ENCODE data around the gene MYD88.
"Not testable (repeated sequence)": the region's sequence is repeated elsewhere in the genome, so short reads cannot be mapped to it uniquely, and the experiment has no call there.

Gene MYD88

DNA sequence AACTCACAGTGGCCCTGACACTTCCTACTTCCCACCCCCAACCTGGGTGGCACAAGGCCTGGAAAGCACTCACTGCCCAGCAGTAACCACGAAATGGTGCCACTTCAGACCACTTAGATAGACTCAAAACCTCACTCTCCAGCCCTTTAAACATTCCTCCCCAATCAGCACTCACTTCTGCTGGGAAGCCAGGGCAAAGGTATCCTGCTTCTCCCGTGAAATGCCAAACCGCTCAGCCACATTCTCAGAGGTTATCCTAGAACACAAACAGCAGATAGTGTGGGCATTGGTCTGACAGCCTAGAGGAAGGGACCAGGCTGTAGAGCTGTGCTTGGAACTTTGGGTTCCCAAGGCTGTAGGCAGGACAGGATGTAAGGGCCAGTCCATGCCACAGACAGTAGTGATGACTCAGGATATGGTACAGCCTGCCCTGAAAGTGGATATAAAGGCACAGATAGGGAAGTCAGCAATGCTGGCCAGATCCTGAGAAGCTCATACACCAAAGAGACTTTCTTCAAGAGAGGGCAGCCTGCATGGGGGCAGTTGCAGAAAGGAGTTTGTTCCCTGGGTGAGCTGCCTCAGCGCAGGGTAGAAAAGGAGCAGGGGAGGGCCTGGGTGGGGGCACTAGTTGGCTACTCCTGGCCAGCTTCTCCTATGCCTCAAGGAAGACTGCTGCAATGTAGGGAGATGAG, 10.7 kb upstream of the MYD88 start:
- no peak for DNase-seq

GRCh38 chr3:38128303-38128655, 10.2 kb upstream of the MYD88 start:
- DNase-seq = no peak

DNA sequence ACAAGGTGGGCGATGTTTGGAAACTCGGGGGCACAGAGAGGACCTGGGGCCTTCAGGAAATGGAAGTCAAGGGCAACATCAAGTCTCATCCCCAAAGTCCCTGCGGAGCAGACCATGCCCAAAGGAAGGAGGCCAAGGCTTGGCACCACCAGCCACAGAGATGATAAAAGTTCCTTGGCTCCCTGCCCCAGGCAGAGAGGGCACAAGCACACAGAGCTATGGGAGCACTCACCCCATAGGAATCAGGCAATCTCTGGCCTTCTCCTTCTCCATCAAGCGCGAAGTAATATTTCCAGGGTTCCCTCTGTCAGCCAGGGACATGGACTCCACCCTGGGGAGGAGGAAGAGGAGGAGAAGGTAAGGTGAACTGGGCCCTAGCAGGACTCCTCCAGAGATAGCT, 9.4 kb upstream of the MYD88 start:
- DNase-seq = no peak

GRCh38 chr3:38130631-38131065, 7.8 kb upstream of the MYD88 start:
- DNase-seq = no peak

DNA sequence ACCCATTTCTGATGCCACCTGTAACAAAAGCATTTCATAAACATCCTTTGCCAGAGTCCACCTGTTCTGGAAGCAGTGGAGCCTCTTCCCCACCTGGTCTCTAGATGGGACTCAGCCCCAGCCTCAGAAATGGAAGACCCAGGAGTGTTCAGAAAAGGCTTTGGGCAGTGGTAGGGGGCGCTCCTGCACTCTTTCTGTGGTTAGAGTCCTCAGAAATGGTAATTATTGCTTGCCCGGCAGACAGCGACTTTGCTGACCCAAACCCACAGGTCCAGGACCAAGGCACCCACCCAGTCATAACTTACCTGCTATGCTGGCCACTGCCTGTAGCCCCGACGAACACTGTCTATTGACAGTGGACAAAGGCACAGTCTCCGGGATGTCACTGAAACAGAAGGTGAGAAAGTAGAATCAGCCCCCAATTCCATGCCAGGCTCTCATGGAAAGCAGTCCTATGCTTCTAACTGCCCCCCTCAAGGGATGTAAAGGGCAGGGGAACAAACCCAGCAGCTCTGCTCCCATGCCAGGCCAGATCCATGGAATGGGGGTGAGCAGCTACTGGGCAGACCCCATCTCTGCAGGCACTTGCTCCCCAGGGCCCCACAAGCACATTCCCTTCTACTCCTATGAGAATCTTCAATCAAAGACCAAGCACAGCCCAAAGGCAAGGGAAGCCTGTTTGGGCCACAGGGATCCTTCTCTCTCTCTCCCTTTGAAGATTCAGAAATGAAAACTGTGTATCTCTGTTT, 6.7 kb upstream of the MYD88 start:
- DNase-seq = peak; percentile 44

- no peak for DNase-seq
Measured at GRCh38 chr3:38133209-38133556, 5.3 kb upstream of the MYD88 start.

GRCh38 chr3:38133557-38134405, 4.7 kb upstream of the MYD88 start:
- DNase-seq = no peak

GRCh38 chr3:38134517-38135143, 3.8 kb upstream of the MYD88 start:
- DNase-seq = not testable (repeated sequence)

DNA sequence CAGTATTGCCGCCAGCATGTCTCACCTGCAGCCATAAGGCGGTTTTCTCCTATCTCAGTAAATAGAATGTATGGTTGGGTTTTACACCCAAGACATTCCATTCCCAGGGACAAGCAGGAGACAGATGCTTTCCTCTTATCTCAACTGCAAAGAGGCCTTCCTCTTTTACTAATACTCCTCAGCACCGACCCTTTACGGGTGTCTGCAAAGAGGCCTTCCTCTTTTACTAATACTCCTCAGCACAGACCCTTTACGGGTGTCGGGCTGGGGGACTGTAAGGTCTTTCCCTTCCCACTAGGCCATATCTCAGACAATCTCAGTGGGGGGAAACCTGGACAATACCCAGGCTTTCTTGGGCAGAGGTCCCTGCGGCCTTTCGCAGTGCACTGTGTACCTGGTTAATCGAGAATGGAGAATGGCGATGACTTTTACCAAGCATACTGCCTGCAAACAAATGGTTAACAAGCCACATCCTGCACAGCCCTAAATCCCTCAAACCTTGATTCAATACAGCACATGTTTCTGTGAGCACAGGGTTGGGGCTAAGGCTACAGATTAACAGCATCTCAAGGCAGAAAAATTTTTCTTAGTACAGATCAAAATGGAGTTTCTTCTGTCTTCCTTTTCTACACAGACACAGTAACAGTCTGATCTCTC, 2.7 kb upstream of the MYD88 start:
- DNase-seq = not testable (repeated sequence)

- peak; percentile 26 for DNase-seq
Measured at GRCh38 chr3:38136393-38136776, 2.1 kb upstream of the MYD88 start.

GRCh38 chr3:38136777-38137614, 1.5 kb upstream of the MYD88 start, which contains the start of gene ACAA1:
Gene ACAA1 (minus strand): TSS chr3:38137127. CDS start chr3:38137035, 92 bp downstream.
- DNase-seq = peak; percentile 99

GRCh38 chr3:38137615-38138348, 679 bp upstream of the MYD88 start:
- peak; percentile 42 for DNase-seq

DNA sequence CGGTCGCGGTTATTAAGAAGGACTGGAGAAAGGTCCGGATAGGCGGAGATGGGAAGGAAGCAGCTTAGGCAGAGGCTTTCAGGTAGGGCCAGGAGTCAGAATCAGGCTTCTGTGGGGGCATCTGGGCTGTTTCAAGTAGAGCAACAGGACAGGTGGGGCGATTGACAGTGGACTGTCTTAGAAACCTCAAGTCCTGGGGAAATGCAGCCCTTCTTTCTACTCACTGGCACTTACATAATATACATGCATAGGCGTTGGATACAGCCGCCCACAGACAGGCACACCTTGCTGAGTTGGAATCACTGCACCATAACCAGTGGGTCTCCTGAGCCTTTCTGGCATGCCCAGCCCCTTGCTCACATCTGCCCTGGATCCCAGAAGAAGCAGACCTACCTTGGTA, 730 bp downstream of the MYD88 start:
- DNase-seq = no peak

GRCh38 chr3:38139652-38140051, 1.2 kb downstream of the MYD88 start:
- DNase-seq = no peak

DNA sequence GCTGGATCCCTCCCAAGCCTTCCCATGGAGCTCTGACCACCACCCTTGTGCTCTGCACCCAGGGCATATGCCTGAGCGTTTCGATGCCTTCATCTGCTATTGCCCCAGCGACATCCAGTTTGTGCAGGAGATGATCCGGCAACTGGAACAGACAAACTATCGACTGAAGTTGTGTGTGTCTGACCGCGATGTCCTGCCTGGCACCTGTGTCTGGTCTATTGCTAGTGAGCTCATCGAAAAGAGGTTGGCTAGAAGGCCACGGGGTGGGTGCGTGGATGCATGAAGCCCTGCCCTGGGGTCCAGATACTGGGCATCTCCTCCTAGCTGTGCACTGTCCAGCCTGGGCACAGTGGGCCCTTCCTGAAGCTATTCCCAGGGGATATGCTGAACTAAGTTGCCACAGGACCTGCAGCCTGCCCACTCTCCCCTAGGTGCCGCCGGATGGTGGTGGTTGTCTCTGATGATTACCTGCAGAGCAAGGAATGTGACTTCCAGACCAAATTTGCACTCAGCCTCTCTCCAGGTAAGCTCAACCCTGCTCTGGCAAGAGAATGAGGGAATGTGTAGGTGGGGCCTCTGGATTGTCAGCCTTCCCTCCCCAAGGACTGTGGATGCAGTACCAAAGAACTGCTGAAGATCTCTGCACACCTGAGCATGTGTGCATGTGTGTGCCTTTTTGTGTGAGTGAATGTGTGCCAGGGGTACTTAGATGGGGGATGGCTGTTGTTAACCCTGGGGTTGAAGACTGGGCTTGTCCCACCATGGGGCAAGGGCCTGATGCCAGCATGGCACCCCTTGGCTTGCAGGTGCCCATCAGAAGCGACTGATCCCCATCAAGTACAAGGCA, 2.1 kb downstream of the MYD88 start:
- no peak for DNase-seq

GRCh38 chr3:38141173-38141951, 2.9 kb downstream of the MYD88 start:
- DNase-seq = no peak

- DNase-seq = no peak
Measured at GRCh38 chr3:38141952-38142273, 3.5 kb downstream of the MYD88 start.

GRCh38 chr3:38142959-38143358, 4.5 kb downstream of the MYD88 start:
- no peak for DNase-seq

DNA sequence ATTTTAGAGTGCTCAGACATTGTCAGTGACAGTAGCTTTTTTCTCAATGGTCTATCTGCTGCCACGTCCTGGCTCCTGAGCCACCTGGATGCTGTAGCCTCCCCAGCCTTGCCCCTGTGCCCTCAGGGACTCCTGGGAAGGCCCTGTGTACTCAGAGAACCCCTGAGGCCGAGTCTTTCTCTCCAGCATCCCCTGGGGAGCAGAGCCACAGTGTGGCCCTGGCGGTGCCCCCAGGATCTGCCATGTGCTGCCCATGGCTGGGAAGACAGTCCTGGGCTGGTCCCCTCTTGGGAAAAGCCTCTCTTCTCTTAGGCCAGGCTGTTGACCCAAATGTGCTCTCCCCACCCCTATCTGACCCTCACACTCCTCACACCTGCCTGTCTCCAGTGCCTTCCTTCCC, 5.0 kb downstream of the MYD88 start:
- DNase-seq = no peak
